B cell (primary cell): ENCODE measurements around the gene SERPINE1. TPM values are rescaled to one million over a fixed set of nuclear protein-coding genes. Genes with fewer than 3 reads are reported as not detected.

ENCODE experiments used
- ATAC-seq: fragments of 200-7000 bp; cut with Tn5 transposase; one replicate; pipeline ENCODE4 v1.10.0; 2021; ENCODE audit warnings: low read depth, mild to moderate bottlenecking, moderate number of reproducible peaks, moderate library complexity
- CTCF ChIA-PET: fragments of 350-600 bp; sonication (Branson Sonifier 250); formaldehyde crosslinking; loops from one replicate; lab custom pipeline; 2021; ENCODE audit warnings: antibody characterized with exemption, inconsistent platforms; lab: Charles Lee
- POLR2A ChIA-PET: fragments of 350-600 bp; sonication (Branson Sonifier 250); formaldehyde crosslinking; loops from one replicate; lab custom pipeline; 2021; ENCODE audit warnings: antibody characterized with exemption; lab: Charles Lee
- DNase-seq: peaks from one replicate; pipeline ENCODE4 v3.0.0; 2013
- H2AFZ ChIP-seq: 2 replicates; pipeline ENCODE4 v1.6.1; 2012; ENCODE audit warnings: mild to moderate bottlenecking, low read depth, low read length; ENCODE audit not compliant: insufficient read depth, poor library complexity, severe bottlenecking
- H3K27ac ChIP-seq, 2 donors: 1 replicate in 1 of 2; 2 replicates in 1 of 2; pipeline ENCODE4 v1.5.1; 2012 to 2013; ENCODE audit warnings: low read length in 2 of 2, mild to moderate bottlenecking in 2 of 2, moderate library complexity in 1 of 2
- H3K27me3 ChIP-seq, 4 experiments: fragments of 200-600 bp in 1 of 4; sonication (generic) in 1 of 4; replicated peaks in 1 of 4; 1 replicate in 2 of 4; 2 replicates in 2 of 4; pipeline versions ENCODE4 v1.6.1 to v1.7.0; 2013 to 2016; ENCODE audit warnings: low read length in 3 of 4, mild to moderate bottlenecking in 2 of 4, mixed read lengths in 1 of 4, moderate library complexity in 1 of 4; ENCODE audit not compliant: insufficient read depth in 4 of 4, control insufficient read depth in 3 of 4; ENCODE audit errors: control extremely low read depth in 1 of 4
- H3K36me3 ChIP-seq, 2 experiments: replicated peaks in 1 of 2; 1 replicate in 1 of 2; 2 replicates in 1 of 2; pipeline versions ENCODE4 v1.6.1 to v1.7.1; 2013; ENCODE audit warnings: low read length in 1 of 2; ENCODE audit not compliant: insufficient read depth in 2 of 2, control insufficient read depth in 1 of 2; ENCODE audit errors: control extremely low read depth in 1 of 2, extremely low read depth in 1 of 2
- H3K4me1 ChIP-seq, 2 donors: fragments of 200-600 bp in 1 of 2; sonication (generic) in 1 of 2; 1 replicate in 1 of 2; 2 replicates in 1 of 2; pipeline versions ENCODE4 v1.5.1 to v1.6.1; 2013 to 2017; ENCODE audit warnings: low read length in 2 of 2; ENCODE audit not compliant: control insufficient read depth in 2 of 2, insufficient read depth in 2 of 2
- H3K4me2 ChIP-seq: replicated peaks from 2 replicates; pipeline ENCODE3; 2012; ENCODE audit warnings: mild to moderate bottlenecking, low read depth, low read length; ENCODE audit not compliant: poor library complexity, severe bottlenecking
- H3K4me3 ChIP-seq, 5 experiments: fragments of 200-600 bp in 1 of 5; sonication (generic) in 1 of 5; 1 replicate in 3 of 5; 2 replicates in 2 of 5; pipeline versions ENCODE4 v1.5.1 to v1.7.0; 2011 to 2016; ENCODE audit warnings: low read length in 4 of 5, mild to moderate bottlenecking in 4 of 5, low read depth in 2 of 5, control low read depth in 1 of 5, moderate library complexity in 1 of 5; ENCODE audit not compliant: insufficient read depth in 1 of 5; ENCODE audit errors: control extremely low read depth in 1 of 5, extremely low read depth in 1 of 5
- H3K79me2 ChIP-seq: fragments of 200-600 bp; sonication (generic); one replicate; pipeline ENCODE4 v1.6.0; 2016; ENCODE audit warnings: low read length; ENCODE audit not compliant: control insufficient read depth, insufficient read depth
- H3K9ac ChIP-seq: fragments of 200-600 bp; sonication (generic); 2 replicates; pipeline ENCODE4 v1.6.1; 2017; ENCODE audit warnings: mild to moderate bottlenecking, low read length, moderate library complexity
- H3K9me3 ChIP-seq, 3 donors: one replicate each; pipeline versions ENCODE4 v1.6.1 to v1.7.1; 2013; ENCODE audit warnings: low read length in 2 of 3; ENCODE audit not compliant: control insufficient read depth in 2 of 3, insufficient read depth in 1 of 3; ENCODE audit errors: control extremely low read depth in 1 of 3
- H4K20me1 ChIP-seq: 2 replicates; pipeline ENCODE4 v1.6.0; 2012; ENCODE audit warnings: mild to moderate bottlenecking, low read length; ENCODE audit not compliant: insufficient read depth, control insufficient read depth, poor library complexity, severe bottlenecking
- H3K27ac Mint-ChIP-seq: one replicate; pipeline ENCODE4 v1.8.0; 2021; ENCODE audit warnings: mixed read lengths
- H3K27me3 Mint-ChIP-seq: one replicate; pipeline ENCODE4 v1.8.0; 2021; ENCODE audit warnings: mixed read lengths
- H3K4me1 Mint-ChIP-seq: one replicate; pipeline ENCODE4 v1.8.0; 2021; ENCODE audit warnings: mixed read lengths
- H3K4me3 Mint-ChIP-seq: one replicate; pipeline ENCODE4 v1.8.0; 2021; ENCODE audit warnings: mixed read lengths
- H3K9me3 Mint-ChIP-seq: one replicate; pipeline ENCODE4 v1.8.0; 2022; ENCODE audit warnings: mixed read lengths; ENCODE audit not compliant: insufficient read depth
- EZH2 ChIP-seq: IDR thresholded peaks from 2 replicates; pipeline ENCODE4 v1.6.1; 2012; ENCODE audit warnings: borderline replicate concordance, low read depth, mild to moderate bottlenecking, moderate library complexity, low read length; ENCODE audit not compliant: insufficient read depth, poor library complexity, severe bottlenecking
- WGBS: methylation state at CpG from one replicate; pipeline ENCODE4 v1.1.5; 2013; ENCODE audit warnings: missing lambda C conversion rate; ENCODE audit not compliant: insufficient coverage; 5-methylcytosine and 5-hydroxymethylcytosine counted together
- intact Hi-C: fragments of 100-400 bp; cut with micrococcal nuclease; formaldehyde crosslinking; loops from one replicate; pipeline ENCODE4 v1.10.0; 2022
- polyA plus RNA-seq: library from polyadenylated mRNA; depleted of rRNA; stranded (reverse); fragments of >200 nt; gene quantifications from 2 replicates; pipeline ENCODE4 v1.2.3, GENCODE V29; 2012
- total RNA-seq, 2 donors: library from RNA; stranded (reverse); fragments of 120-200 nt in 1 of 2; gene quantifications; 1 replicate in 1 of 2; 2 replicates in 1 of 2; pipeline versions ENCODE4 v1.2.3 to v1.2.4, GENCODE V29; 2013 to 2022
- TF ChIP-seq, protein P1 (sequence below): fragments of 200-600 bp; IDR thresholded peaks from one replicate; pipeline ENCODE4 v1.8.0; 2022; ENCODE audit warnings: antibody characterized with exemption, mild to moderate bottlenecking

SERPINE1 gene
- total and polyA plus RNA-seq, 2 donors (not counting 1 experiment from before 2014, with no cell fraction given) = 0.07 to 0.09 TPM

DNA sequence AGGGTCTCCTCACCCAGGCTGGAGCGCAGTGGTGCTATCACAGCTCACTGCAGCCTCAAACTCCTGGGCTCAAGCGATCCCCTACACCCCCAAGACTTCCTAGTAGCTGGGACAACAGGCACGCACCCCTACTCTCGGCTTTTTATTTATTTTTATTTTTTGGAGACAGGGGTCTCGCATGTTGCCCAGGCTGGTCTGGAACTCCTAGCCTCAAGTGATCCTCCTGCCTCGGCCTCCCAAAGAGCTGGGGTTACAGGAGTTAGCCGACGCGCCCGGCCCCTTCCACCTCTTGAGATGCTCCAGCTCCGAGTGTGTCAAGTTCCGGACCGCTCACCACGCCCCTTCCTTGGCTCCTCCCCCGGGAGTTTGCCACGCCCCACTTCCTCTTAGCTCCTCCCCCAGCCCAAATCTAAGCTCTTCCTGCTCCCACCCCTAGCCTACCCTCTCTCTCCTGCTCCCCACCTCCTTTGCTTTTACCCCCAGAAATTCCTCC lies 46.9 kb downstream of the SERPINE1 start:
- POLR2A ChIA-PET = interaction anchor here (0.6 to 0.7 kb wide), 2 partner anchors 30 to 73 kb away, joined by 3 to 8 read pairs; no protein-coding TSS in a partner anchor
- no peaks in the 10 kb centered on the region for H3K79me2 ChIP-seq
- peak overlapping the region; percentile 56 for H3K4me2 ChIP-seq
- no peak overlapping the region for H3K27ac ChIP-seq
- Mint-ChIP-seq H3K27me3 (peaks cover 80% of the 10 kb centered on the region), H3K27ac (peak overlapping the region; percentile 20), H3K9me3 (no peaks in the 10 kb centered on the region), H3K4me3 (peak overlapping the region; percentile 56), H3K4me1 (peaks cover 43% of the 10 kb centered on the region)
- 5% methylated on average over 12 of the region's 16 CpGs for WGBS
- DNase-seq (peak; percentile 69), ATAC-seq (peak; percentile 46)
- H3K9ac ChIP-seq = no peak overlapping the region
- H2AFZ ChIP-seq = no peak overlapping the region
- no peaks in the 10 kb centered on the region for H3K36me3 ChIP-seq
- no peak for TF ChIP-seq EZH2
- TF ChIP-seq, protein P1, sequence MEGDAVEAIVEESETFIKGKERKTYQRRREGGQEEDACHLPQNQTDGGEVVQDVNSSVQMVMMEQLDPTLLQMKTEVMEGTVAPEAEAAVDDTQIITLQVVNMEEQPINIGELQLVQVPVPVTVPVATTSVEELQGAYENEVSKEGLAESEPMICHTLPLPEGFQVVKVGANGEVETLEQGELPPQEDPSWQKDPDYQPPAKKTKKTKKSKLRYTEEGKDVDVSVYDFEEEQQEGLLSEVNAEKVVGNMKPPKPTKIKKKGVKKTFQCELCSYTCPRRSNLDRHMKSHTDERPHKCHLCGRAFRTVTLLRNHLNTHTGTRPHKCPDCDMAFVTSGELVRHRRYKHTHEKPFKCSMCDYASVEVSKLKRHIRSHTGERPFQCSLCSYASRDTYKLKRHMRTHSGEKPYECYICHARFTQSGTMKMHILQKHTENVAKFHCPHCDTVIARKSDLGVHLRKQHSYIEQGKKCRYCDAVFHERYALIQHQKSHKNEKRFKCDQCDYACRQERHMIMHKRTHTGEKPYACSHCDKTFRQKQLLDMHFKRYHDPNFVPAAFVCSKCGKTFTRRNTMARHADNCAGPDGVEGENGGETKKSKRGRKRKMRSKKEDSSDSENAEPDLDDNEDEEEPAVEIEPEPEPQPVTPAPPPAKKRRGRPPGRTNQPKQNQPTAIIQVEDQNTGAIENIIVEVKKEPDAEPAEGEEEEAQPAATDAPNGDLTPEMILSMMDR = no peak
- CTCF ChIA-PET = interaction anchor here (0.9 to 1.3 kb wide), 3 partner anchors 8 to 284 kb away, joined by 3 to 7 read pairs (median 3); partner anchors contain the start of genes UFSP1 and VGF
- H3K4me1 ChIP-seq = peaks cover 54 to 58% of the 10 kb centered on the region in 2 donors
- no peak overlapping the region for H3K4me3 ChIP-seq
- intact Hi-C loops = no loop called here
- peaks cover 0 to 49% (median 1%) of the 10 kb centered on the region in 3 donors for H3K9me3 ChIP-seq
- H3K27me3 ChIP-seq = peaks cover 0 to 99% (median 79%) of the 10 kb centered on the region in 4 experiments
- no peaks in the 10 kb centered on the region for H4K20me1 ChIP-seq

DNA sequence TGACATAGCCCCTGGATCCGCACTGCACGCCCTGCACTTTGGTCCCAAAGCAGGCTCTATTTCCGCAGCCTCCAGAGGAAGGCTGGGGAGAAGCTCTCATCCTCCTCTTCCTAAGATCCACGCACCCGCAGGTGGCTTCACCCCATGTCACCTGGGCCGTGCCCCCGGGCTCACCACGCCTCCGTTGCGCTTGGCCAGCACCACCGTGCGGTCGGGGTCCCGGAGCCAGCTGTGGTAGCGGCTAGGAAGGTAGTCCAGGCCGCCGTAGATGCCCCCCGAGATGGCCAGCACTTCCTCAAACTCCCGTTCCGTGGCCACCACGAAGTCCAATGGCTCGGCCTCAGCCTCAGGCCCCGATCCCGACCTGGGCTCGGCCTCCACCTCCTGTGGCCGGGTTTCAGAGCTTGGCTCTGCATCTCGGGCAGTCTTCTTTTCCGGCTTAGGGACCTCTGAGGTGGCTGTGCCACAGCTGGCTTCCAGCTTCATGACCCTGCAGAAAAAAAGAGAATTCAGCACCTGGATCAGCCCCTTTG lies 47.5 kb downstream of the SERPINE1 start:
- no peak for ATAC-seq
- H3K9ac ChIP-seq = no peak overlapping the region
- peaks cover 0 to 98% (median 75%) of the 10 kb centered on the region in 4 experiments for H3K27me3 ChIP-seq
- H2AFZ ChIP-seq = no peak overlapping the region
- H3K4me2 ChIP-seq = peak overlapping the region; percentile 56
- no peaks in the 10 kb centered on the region for H4K20me1 ChIP-seq
- H3K4me1 Mint-ChIP-seq = peaks cover 44% of the 10 kb centered on the region
- H3K27me3 Mint-ChIP-seq = peaks cover 81% of the 10 kb centered on the region
- TF ChIP-seq, protein P1 = no peak
- TF ChIP-seq EZH2 = no peak
- peaks cover 0 to 46% (median 1%) of the 10 kb centered on the region in 3 donors for H3K9me3 ChIP-seq
- DNase-seq = no peak
- no peak overlapping the region for H3K4me3 ChIP-seq
- ChIA-PET POLR2A (interaction anchor here (0.6 to 0.9 kb wide), 3 partner anchors 12 to 72 kb away, joined by 3 to 8 read pairs (median 6); no protein-coding TSS in a partner anchor), CTCF (interaction anchor here (0.7 to 3.2 kb wide), 4 partner anchors 17 to 1120 kb away, joined by 3 to 13 read pairs (median 5); partner anchors contain the start of gene UFSP1)
- no peaks in the 10 kb centered on the region for H3K36me3 ChIP-seq
- no peaks in the 10 kb centered on the region for H3K79me2 ChIP-seq
- H3K27ac Mint-ChIP-seq = no peak overlapping the region
- H3K9me3 Mint-ChIP-seq = no peaks in the 10 kb centered on the region
- peak overlapping the region; percentile 56 for H3K4me3 Mint-ChIP-seq
- no peak overlapping the region for H3K27ac ChIP-seq
- intact Hi-C loops = no loop called here
- peaks cover 57 to 59% of the 10 kb centered on the region in 2 donors for H3K4me1 ChIP-seq
- 7% methylated on average over 27 of the region's 28 CpGs for WGBS
